Breast epithelium (tissue), 3 donors: ENCODE data around the gene AKR1B1.

Experiments used
- POLR2AphosphoS5 ChIP-seq, 3 donors: sonication (generic); formaldehyde crosslinking; IDR thresholded peaks; one replicate each; pipeline ENCODE4 v1.6.1; 2017; ENCODE audit warnings: antibody characterized with exemption in 3 of 3
- TF ChIP-seq, protein P1 (sequence below), 3 donors: fragments of 450-650 bp; IDR thresholded peaks; one replicate each; pipeline ENCODE4 v1.5.1; 2016 to 2017; ENCODE audit warnings: antibody characterized with exemption in 3 of 3, mild to moderate bottlenecking in 3 of 3, moderate library complexity in 3 of 3

- TF ChIP-seq, protein P1, sequence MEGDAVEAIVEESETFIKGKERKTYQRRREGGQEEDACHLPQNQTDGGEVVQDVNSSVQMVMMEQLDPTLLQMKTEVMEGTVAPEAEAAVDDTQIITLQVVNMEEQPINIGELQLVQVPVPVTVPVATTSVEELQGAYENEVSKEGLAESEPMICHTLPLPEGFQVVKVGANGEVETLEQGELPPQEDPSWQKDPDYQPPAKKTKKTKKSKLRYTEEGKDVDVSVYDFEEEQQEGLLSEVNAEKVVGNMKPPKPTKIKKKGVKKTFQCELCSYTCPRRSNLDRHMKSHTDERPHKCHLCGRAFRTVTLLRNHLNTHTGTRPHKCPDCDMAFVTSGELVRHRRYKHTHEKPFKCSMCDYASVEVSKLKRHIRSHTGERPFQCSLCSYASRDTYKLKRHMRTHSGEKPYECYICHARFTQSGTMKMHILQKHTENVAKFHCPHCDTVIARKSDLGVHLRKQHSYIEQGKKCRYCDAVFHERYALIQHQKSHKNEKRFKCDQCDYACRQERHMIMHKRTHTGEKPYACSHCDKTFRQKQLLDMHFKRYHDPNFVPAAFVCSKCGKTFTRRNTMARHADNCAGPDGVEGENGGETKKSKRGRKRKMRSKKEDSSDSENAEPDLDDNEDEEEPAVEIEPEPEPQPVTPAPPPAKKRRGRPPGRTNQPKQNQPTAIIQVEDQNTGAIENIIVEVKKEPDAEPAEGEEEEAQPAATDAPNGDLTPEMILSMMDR (IDR thresholded peaks at IDR 0.05), result no peak
- no peak for TF ChIP-seq POLR2AphosphoS5 (IDR thresholded peaks at IDR 0.05)
Observed at GRCh38 chr7:134477954-134478353, 19.1 kb upstream of the AKR1B1 start.
